Kasumi-1 (cell line): Measurements from ENCODE around the gene GNG4.
"Not testable (repeated sequence)": the region's sequence is repeated elsewhere in the genome, so short reads cannot be mapped to it uniquely, and the experiment has no call there.

ENCODE experiments used
- DNase-seq, 2 experiments: peaks; one replicate each; lab custom pipeline; 2025; lab: John Stamatoyannopoulos, UW

GNG4 gene

GRCh38 chr1:235648954-235649367, 623 bp downstream of the GNG4 start:
- DNase-seq, result peak; percentile 56 to 65

DNA sequence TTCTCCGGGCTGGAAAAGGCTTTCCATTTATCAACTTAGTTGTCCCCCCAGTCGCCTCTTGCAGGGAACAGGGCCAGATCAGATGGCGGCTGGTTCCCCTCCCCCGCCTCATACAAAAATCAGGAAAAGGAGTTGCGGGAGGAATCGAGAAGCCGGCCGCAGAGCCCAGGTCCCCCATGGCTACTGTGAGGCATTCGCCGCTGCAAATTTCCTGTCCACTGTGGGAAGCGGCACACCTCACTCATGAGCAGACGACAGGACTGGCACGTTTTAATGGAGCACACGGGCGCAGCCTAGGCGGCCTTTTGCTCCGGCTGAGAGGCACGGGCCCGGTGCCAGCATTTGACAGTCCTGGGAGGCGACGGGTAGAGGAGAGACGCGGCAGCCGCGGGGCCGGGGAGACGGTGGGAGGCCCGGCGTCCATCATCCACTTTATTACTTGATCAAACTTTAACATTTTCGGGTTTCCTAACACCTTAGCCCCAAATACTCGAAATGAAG, 1.1 kb downstream of the GNG4 start:
- DNase-seq, result no peak

DNA sequence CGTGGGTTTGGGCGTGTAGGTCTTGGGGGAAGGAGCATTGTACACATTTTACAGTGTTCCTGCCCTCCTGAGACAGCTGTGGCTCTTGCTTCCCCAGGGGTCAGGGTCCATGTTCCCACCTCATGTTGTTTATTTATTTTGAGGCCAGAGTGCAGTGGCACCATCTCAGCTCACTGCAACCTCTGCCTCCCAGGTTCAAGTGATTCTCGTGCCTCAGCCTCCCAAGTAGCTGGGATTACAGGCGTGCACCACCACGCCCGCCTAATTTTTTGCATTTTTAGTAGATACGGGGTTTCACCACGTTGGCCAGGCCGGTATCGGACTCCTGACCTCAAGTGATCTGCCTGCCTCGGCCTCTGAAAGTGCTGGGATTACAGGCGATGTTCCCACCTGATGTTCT, 2.0 kb downstream of the GNG4 start:
- DNase-seq, result not testable (repeated sequence)

- no peak for DNase-seq
Measured at GRCh38 chr1:235646463-235646862, 3.1 kb downstream of the GNG4 start.

- DNase-seq, result no peak
Measured at GRCh38 chr1:235644693-235645305, 4.8 kb downstream of the GNG4 start.

DNA sequence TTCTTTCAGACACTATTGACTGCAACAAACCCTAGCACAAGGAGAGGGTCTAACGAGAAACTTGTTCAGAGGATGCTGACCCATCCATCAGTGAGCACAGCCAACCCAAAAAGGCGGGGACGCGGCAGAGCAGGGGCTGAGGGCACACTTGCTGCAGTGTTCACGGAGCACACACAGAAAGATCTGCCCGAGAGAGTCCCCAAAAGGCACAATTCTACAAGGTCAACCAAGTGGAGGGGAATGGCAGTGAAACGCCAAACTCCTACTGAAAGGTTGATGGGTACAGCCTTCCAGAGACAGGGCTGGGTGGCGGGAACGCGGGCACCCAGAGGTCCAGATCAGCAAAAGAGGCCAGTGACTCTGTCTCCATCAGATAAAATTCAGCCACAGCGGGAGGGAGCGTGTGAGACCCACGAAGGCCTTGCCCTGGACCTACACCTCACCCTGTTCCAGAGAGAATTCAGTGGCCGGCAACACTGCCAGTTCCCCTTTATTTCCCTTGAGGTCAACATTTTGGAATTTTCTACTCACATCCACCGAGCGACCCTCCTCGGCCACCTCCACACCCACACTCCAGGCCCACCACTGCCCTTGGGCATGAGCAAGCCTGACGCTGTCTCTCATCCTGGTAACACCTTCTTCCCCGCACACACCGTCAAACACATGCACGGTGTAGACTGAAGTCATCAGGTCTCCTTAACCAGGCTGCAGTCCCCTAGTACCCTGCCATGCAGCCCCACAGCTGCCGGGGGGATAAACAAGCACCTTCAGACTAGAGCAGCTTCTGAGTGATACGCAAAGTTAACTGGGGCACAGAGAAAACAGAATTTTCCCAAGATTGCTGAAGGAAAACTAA, 5.5 kb downstream of the GNG4 start:
- no peak for DNase-seq

GRCh38 chr1:235642943-235643371, 6.6 kb downstream of the GNG4 start:
- DNase-seq, result no peak

DNA sequence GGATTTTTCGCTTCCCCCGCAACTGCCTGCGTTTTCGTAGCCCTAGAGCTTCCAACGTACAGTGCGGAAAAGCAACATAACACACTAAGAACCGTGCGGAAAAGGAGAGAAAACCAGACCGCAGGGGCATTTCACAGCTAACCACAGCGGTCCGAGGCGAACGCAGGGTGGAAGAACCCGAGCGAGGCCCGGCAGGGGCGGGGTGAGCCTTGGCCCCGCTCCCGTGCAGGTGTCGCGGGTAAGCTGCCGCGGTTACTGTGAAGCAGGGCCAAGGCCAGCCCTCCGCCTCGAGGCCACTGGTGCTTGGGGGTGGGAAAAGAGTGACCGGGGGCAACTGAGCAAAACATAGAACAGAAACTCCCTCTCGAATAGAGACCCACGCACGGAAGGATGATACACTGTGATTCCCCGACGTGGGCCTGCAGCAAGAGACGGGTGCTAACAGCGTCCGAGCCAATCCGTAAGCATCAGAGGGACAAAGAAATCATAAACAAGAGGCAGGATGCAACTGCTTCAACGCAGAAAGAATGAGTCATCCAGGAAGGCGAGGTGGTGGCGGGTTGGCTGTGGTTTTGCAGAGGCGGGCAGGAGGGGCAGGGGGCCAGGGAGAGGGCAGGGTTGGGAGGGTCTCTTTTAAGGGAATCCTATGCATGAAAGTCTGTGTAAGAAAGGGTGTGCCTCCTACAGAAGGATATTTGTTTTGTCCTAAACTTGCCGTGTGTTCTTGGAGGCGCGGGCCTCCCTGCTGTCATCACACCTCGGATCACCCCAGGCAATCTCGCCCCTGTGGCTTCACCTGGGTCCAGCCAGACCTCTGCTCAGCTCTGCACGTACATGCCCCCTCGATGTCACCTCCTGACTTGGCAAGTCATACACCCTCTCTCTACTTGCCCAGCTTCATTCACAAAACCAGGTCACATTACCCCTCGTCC, 7.3 kb downstream of the GNG4 start:
- DNase-seq, result peak; percentile 32 to 36

DNA sequence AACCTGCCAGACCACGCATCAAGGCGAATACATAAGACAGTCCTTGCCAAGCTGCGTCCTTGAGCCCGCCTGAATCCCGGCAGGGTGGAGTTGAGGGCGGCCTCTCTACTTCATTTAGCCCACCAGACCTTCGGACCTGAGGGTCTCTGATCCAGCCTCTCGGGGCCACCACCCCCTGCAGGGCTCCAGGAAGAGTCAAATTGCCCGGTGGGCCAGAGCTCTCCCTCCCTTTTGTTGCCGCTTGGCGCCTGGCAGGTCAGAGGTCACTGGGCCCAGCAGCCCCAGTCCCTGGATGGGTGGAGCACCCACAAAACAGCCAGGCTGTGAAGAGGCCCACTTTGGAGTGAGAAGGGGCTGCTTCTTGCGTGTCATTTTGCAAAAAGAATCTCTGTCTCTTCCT, 9.0 kb downstream of the GNG4 start:
- DNase-seq, result no peak

DNA sequence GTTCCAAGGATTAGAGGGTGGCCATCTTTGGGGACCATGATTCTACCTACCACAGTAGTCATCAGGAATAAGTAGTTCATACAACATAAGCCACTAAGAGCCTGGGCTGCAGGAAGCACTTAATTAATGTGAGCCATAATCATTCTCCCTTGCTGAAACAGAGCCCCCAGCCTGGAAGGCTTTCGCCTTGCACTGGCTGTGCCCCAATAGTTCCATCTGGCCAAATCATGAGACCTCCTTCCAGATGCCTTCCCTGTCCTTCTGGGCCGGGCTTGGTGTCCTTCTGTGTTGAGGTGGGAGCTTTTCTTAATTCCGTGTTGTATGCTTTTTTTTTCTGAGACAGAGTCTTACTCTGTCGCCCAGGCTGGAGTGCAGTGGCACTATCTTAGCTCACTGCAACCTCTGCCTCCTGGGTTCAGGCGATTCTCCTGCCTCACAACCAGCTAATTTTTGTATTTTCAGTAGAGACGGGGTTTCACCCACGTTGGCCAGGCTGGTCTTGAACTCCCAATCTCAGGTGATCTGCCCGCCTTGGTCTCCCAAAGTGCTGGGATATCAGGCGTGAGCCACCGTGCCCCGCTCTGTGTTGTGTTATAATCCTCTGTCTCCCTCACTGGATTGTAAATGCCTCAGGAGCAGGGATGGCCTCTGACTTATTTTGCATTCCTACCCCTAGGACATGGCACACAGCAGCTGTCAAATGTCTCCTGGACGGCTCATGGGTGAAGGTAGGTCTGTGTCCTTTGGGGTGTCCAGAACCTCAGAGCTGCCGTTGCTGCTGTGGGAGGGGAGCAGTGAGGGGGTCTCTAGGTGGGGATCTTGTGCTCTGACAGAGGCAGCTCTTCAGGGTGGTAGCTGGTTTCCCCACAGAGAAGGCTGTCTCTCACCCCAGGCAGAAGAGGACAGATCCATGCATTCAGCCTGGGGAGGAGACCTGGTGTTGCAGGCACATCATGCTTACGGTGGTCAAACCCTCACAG, 10.1 kb downstream of the GNG4 start:
- DNase-seq, result no peak

DNA sequence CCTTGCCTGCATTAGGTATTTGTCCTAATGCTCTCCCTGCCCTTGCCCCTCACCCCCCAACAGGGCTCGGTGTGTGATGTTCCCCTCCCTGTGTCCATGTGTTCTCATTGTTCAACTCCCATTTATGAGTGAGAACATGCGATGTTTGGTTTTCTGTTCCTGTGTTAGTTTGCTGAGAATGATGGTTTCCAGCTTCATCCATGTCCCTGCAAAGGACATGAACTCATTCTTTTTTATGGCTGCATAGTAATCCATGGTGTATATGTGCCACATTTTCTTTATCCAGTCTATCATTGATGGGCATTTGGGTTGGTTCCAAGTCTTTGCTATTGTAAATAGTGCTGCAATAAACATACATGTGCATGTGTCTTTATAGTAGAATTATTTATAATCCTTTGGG, 11.0 kb downstream of the GNG4 start:
- DNase-seq, result not testable (repeated sequence)

DNA sequence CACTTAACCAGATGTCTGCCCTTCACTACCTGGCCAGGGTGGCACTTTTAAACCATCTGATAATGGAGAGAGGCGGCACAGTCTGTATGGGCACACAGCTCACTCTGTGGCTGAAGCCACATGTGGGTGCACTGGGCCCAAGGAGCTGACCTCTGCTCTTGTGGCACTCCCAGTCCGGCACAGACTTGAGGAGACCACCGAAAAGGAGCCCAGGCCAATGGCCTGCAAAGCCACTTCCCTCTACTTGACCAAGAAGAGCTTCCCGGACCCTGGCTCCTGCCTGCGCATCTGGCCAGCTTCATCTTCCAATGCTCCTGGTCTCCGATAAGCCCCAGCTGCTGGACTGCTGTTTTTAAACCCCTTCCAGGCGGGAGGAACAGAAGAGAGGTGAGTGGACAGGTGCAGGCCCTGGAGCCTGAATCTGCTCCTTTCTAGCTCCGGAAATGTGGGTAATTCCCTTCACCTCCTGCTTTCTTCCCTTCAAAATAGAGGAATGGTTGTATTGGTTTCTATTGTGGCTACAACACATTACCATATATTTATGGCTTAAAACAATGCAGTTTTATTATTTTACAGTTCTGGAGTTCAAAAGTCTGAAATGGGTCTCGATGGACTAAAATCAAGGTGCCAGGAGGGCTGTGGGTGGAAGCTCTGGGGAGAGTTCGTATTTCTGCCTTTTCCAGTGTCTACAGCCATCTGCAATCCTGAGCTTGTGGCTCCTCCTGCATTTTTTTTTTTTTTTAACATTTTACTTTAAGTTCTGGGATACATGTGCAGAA, 11.6 kb downstream of the GNG4 start:
- DNase-seq, result no peak

GRCh38 chr1:235635938-235636662, 13.5 kb downstream of the GNG4 start:
- DNase-seq, result no peak

GRCh38 chr1:235632506-235633401, 16.8 kb downstream of the GNG4 start:
- peak; percentile 67 to 71 for DNase-seq

- no peak for DNase-seq
Measured at GRCh38 chr1:235631816-235632215, 17.8 kb downstream of the GNG4 start.

GRCh38 chr1:235628316-235629005, 21.1 kb downstream of the GNG4 start:
- no peak for DNase-seq

DNA sequence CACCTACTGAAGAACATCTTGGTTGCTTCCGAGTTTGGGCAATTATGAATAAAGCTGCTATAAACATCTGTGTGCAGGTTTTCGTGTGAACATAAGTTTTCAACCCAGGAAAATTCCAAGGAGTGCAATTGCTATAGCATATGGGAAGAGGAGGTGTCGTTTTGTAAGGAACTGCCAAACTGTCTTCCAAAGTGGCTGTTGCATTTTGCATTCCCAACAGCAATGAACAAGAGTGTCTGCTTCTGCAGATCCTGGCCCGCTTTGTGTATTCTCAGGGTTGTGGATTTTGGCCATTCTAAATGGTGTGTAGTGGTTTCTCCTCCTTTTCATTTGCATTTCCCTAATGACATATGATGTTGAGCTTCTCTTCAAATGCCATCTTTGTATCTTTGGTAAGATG, 23.8 kb downstream of the GNG4 start:
- no peak for DNase-seq

- DNase-seq, result no peak
Measured at GRCh38 chr1:235625340-235625739, 24.2 kb downstream of the GNG4 start.
